ENCODE measurements around the gene TCERG1L. TPM values are rescaled to one million over a fixed set of nuclear protein-coding genes. Genes with fewer than 3 reads are reported as not detected.
A peak's percentile ranks its signal among the peaks of the same experiment; 100 is the strongest.

The TCERG1L gene
- total and polyA plus RNA-seq, 10 donors = 0.03 to 1.2 (median 0.30) TPM; not detected in 3

- intact Hi-C loops (cut with DNase I; ENCODE audit: low total_unique reads) = no loop called here
- peak; percentile 70 for DNase-seq
- H3K27me3 ChIP-seq (replicated peaks in 1 of 7) = peaks cover 0 to 26% (median 0%) of the 10 kb centered on the region in 7 donors
- H3K36me3 ChIP-seq = no peaks in the 10 kb centered on the region
- no peak overlapping the region for H3K4me3 ChIP-seq
- H3K9me3 ChIP-seq = no peaks in the 10 kb centered on the region
- TF ChIP-seq POLR2AphosphoS5 (IDR thresholded peaks at IDR 0.05) (no peak), POLR2A (IDR thresholded peaks at IDR 0.05) (no peak)
- TF ChIP-seq, protein P1, sequence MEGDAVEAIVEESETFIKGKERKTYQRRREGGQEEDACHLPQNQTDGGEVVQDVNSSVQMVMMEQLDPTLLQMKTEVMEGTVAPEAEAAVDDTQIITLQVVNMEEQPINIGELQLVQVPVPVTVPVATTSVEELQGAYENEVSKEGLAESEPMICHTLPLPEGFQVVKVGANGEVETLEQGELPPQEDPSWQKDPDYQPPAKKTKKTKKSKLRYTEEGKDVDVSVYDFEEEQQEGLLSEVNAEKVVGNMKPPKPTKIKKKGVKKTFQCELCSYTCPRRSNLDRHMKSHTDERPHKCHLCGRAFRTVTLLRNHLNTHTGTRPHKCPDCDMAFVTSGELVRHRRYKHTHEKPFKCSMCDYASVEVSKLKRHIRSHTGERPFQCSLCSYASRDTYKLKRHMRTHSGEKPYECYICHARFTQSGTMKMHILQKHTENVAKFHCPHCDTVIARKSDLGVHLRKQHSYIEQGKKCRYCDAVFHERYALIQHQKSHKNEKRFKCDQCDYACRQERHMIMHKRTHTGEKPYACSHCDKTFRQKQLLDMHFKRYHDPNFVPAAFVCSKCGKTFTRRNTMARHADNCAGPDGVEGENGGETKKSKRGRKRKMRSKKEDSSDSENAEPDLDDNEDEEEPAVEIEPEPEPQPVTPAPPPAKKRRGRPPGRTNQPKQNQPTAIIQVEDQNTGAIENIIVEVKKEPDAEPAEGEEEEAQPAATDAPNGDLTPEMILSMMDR (IDR thresholded peaks at IDR 0.05 in 8 of 11, conservative IDR thresholded peaks at IDR 0.05 in 3 of 11) = no peak
- H3K4me1 ChIP-seq = no peaks in the 10 kb centered on the region
- 86 to 92% (median 87%) methylated on average over 13 to 20 of the region's 20 CpGs for WGBS, 5 donors
- no peak overlapping the region for H3K27ac ChIP-seq
Observed at GRCh38 chr10:131248376-131249165, 63.0 kb downstream of the TCERG1L start.

DNA sequence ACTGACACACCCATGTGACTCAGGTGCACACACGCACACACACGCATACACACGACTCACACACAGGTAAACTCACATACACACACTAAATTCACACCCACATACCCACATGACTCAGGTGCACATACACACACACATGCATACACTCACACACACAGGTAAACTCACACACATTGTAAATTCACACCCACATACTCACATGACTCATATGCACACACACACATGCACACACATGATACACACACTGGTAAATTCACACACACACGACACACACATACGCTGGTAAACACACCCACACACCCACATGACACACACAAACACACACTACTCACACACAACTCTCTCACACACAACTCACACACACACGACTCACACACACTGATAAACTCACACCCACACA is 63.6 kb downstream of the TCERG1L start:
- H3K27me3 ChIP-seq (replicated peaks in 1 of 7) = peaks cover 0 to 26% (median 0%) of the 10 kb centered on the region in 7 donors
- WGBS, 5 donors = 74 to 92% (median 79%) methylated on average over 6 of the region's 6 CpGs
- no peaks in the 10 kb centered on the region for H3K36me3 ChIP-seq
- no peak for TF ChIP-seq POLR2AphosphoS5 (IDR thresholded peaks at IDR 0.05)
- TF ChIP-seq POLR2A (IDR thresholded peaks at IDR 0.05) = no peak
- TF ChIP-seq, protein P1 (IDR thresholded peaks at IDR 0.05 in 8 of 11, conservative IDR thresholded peaks at IDR 0.05 in 3 of 11) = no peak
- DNase-seq = peak; percentile 5
- H3K9me3 ChIP-seq = no peaks in the 10 kb centered on the region
- no peaks in the 10 kb centered on the region for H3K4me1 ChIP-seq
- no peak overlapping the region for H3K4me3 ChIP-seq
- no peak overlapping the region for H3K27ac ChIP-seq
- intact Hi-C loops (cut with DNase I; ENCODE audit: low total_unique reads) = no loop called here

- Histone ChIP-seq H3K9me3 (no peaks in the 10 kb centered on the region), H3K27ac (no peak overlapping the region), H3K36me3 (no peaks in the 10 kb centered on the region), H3K4me3 (no peak overlapping the region), H3K27me3 (replicated peaks in 1 of 7) (peaks cover 0 to 26% (median 0%) of the 10 kb centered on the region in 7 donors), H3K4me1 (no peaks in the 10 kb centered on the region)
- peak; percentile 67 for DNase-seq
- intact Hi-C loops (cut with DNase I; ENCODE audit: low total_unique reads) = no loop called here
- TF ChIP-seq POLR2AphosphoS5 (IDR thresholded peaks at IDR 0.05) = no peak
- no peak for TF ChIP-seq POLR2A (IDR thresholded peaks at IDR 0.05)
- TF ChIP-seq, protein P1 (IDR thresholded peaks at IDR 0.05 in 8 of 11, conservative IDR thresholded peaks at IDR 0.05 in 3 of 11) = no peak
- WGBS, 5 donors = 84 to 92% (median 89%) methylated on average over 17 of the region's 17 CpGs
Observed at GRCh38 chr10:131246775-131247174, 64.7 kb downstream of the TCERG1L start.

DNA sequence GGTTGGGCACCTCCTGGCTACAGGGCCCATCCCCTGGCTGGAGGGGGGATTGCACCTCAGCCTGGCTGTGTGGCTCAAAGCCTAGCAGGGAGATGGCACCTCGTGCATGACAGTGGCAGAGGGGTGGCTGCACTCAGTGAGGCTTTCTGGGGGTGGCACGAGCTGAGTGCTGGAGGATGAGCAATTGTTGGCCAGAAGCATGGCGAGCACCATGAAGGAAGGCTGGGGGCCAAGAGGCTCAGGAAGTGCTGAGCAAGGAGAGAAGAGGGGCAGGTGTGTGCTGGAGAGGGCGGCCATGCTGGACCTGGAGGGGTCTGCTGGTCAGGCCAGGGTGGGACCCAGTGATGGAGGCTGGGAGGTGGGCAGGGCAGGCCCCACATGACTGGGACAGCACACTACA is 65.4 kb downstream of the TCERG1L start:
- intact Hi-C loops (cut with DNase I; ENCODE audit: low total_unique reads) = no loop called here
- Histone ChIP-seq H3K9me3 (no peaks in the 10 kb centered on the region), H3K27ac (no peak overlapping the region), H3K4me3 (no peak overlapping the region), H3K4me1 (no peaks in the 10 kb centered on the region), H3K36me3 (no peaks in the 10 kb centered on the region), H3K27me3 (replicated peaks in 1 of 7) (peaks cover 0 to 24% (median 0%) of the 10 kb centered on the region in 7 donors)
- DNase-seq = peak; percentile 56
- TF ChIP-seq POLR2AphosphoS5 (IDR thresholded peaks at IDR 0.05) = no peak
- TF ChIP-seq, protein P1 (IDR thresholded peaks at IDR 0.05 in 8 of 11, conservative IDR thresholded peaks at IDR 0.05 in 3 of 11) = no peak
- no peak for TF ChIP-seq POLR2A (IDR thresholded peaks at IDR 0.05)
- WGBS, 5 donors = 66 to 81% (median 77%) methylated on average over 3 to 4 of the region's 4 CpGs
